GM21737 (cell line): Measurements from ENCODE around the gene PAPPA.

Experiments used
- ATAC-seq: cut with Tn5 transposase; IDR thresholded peaks from one replicate; pipeline ENCODE4 v1.9.1; 2021; ENCODE audit warnings: mild to moderate bottlenecking, moderate library complexity; ENCODE audit not compliant: unreplicated experiment

PAPPA gene

DNA sequence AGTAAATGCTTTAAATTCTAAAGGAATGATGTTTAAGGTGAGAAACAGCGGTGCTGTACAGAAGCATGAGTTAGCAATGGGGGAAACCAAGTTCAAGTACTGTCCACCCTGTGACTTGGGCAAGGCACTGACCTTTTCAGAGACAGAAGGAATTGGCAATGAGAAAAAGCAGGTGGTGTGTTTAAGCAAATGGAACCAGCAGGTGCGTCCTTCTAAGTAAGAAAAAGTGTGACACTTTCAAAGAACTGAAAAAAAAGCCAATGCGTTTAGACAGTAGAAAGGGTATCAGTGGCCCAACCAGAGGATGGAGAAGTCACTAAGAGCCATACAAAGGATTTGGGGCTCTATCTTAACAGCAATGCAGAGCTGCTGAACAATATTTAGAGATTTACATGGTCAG is 250.6 kb downstream of the PAPPA start:
- no peak for ATAC-seq

DNA sequence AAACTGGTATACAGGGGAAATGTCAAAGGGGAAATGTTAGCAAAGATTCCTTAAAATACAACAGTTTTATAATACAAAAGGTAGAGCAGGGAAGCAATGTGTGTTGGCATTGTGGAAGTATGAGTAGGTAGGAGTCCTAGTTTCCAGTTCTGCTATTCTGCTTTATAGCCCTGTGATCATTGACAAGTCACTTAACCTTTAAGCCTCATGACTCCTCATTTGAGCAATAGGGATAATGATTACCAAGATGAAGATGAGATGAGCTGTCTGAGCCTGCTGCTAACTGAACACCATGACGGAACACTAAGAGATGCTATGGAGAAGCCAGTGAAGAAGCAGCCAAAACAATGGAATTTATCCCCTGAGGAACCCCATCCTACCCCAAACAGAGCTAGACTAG is 251.7 kb downstream of the PAPPA start:
- no peak for ATAC-seq

DNA sequence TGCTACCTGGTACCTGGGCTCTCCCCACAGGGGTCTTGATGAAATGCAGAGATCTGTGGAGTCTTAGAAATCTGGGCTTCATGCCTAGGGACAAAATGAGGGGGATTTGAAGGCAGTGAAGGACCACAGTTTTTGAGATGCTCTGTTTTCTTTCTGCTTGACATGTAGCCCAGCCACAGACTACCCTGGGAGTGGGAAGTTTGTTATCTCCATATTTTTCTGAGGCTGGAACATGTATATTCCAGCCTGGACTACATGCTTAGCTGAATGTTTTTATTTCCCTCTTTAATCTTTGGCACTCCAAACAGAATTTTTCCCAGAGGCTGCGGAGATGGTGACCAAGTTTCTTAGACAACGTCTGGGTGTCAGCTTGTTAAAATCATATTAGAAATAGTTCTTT is 252.9 kb downstream of the PAPPA start:
- no peak for ATAC-seq

DNA sequence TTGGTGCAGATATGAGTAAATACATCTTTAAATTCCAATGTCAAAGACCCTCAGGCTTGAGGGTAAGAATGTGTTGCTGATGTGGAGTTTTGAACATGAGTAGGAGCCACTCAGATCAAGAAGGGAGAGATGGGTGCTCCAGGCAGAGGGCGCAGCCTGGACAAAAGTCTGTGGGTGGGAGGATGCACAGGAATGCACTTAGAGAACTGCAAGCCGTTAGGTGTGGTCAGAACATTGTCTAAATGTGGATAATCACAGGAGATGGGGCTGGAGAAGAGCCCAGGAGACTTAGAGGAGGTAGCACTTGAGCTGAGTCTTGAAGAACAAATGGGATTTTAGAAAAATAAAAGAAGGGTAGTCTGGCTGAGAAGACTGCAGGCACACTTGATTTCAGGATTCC is 255.5 kb downstream of the PAPPA start:
- ATAC-seq: no peak

DNA sequence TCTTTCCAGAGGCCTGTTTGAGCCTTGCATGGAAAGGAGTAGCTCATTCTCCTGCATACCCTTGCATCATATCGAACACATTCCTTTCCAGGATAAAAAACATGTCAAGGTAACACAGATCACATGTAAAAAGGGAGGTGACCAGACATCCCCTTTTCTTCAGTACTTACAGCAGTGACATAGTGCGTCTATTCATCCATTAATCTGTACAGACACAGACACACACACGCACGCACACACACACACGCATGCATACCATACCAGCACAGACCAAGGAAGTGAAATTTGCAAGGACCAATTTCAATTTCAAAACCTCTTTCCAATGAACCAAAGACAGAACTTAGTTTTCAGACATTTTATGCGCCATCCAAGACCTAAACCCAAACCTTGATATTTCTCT is 256.0 kb downstream of the PAPPA start:
- ATAC-seq: no peak

DNA sequence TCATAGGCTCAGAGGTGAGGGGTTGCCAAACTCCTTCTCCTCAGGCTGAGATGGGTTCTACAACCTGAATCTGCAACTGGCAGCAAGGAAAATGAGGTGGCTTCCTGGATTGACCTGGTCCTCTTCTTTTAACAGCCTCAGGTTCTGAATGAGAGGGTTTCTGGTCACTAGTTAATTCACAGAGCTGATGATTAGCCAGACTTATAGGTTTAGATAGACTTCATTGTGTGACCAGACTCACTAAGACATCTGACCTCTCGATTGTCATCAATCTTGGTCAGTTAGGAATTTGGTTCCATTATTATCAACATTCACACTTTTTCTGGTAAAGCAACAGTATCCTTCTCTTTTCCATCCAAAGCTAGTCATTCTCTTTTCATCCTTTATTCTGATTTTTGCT is 257.9 kb downstream of the PAPPA start:
- ATAC-seq: no peak

DNA sequence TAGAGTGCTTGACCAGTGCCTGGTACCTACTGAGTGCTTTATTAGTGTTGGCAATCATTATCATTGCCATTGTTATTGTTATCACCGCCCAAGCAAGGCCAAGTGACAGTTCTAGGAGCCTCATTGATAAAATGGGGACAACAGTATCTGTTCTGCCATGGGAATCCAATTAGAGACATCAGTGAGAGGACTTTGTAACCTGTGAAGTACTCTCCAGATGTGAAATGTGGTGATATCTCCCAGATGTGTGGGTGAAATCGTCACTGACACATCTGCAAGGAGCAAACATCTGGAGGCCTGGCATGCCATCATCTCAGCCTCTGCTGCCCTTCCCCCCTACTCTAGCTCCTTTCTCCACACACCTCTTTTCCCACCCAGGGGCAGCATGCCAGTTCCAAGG is 260.8 kb downstream of the PAPPA start:
- no peak for ATAC-seq

DNA sequence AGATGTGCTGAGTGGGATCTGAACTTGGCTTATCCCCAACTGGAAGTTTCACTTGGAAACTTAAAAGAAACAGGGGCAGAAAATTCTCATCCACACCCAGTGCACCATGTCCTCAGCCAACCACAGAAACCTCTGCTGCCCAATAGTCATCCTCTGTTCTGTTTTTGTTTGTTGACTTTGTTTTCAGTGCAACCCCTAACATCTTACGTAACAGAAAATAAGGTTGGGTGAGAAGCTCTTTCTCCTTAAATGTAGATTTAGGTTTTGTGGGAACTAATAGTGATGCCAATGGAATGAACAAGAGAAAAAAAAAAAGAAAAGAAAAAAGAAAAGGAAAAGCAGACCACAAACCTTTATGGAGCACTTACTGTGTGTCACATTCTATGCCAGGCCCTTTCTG is 262.8 kb downstream of the PAPPA start:
- ATAC-seq: no peak

DNA sequence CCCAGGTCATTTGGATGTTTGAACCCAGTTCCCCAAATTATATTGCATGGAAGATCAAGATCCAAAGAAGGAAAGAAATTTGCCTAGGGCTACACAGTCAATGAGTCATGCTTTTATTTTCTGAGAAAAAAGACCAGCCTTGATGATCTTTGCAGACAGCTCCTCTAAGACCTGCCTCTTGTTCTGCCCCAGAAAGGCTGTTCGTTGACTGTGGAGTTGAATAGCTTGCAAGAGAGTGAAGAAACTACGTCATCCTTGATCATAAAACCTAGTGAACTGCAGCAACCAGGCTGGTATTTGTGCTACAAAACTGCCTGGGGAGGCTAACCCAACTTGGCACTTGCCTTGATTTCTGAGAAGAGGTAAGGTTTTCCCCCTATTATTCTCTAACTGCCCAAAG is 263.9 kb downstream of the PAPPA start:
- no peak for ATAC-seq

DNA sequence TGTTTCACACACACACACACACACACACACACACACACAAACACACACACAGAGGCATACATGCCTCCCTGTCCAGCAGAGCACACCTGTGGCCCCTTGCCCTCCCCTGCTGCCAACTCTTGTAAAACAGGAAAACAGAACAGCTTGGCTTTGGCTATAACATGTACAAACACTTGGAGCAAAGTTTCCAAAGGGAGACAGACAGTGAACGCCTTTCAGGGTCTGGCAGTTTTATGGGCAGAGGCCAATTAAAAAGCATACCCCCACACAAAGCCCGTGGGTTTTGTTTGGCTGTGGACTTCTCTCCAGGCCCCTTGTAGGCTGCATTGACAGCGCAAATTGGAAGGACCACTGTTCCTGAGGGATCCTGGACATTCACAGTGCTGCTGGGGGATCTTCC is 265.6 kb downstream of the PAPPA start:
- ATAC-seq: no peak

DNA sequence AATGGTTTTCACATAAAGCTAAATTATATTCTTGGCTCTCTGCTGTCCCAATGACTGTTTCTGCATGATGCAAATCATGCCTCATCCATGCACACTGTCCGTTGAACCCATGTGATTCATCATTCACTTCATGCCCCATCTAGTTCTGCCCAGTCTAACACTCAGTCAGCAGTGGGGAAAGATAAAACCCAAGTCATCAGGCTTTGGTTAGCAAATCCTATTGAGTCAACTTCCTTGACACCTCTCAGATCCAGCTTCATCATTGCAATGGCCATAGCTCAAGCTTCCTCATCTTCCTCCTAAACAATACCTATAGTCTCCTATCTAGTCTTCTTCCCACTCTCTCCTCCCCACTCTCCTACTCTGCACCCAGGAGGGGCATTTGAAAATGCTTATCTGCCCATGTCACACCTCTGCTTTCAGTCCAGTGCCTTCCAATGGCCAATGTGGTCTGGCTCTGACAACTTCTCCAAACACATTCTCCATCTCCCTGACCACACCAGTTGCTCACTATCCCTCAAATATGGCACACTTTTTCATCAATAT is 267.5 kb downstream of the PAPPA start:
- no peak for ATAC-seq

DNA sequence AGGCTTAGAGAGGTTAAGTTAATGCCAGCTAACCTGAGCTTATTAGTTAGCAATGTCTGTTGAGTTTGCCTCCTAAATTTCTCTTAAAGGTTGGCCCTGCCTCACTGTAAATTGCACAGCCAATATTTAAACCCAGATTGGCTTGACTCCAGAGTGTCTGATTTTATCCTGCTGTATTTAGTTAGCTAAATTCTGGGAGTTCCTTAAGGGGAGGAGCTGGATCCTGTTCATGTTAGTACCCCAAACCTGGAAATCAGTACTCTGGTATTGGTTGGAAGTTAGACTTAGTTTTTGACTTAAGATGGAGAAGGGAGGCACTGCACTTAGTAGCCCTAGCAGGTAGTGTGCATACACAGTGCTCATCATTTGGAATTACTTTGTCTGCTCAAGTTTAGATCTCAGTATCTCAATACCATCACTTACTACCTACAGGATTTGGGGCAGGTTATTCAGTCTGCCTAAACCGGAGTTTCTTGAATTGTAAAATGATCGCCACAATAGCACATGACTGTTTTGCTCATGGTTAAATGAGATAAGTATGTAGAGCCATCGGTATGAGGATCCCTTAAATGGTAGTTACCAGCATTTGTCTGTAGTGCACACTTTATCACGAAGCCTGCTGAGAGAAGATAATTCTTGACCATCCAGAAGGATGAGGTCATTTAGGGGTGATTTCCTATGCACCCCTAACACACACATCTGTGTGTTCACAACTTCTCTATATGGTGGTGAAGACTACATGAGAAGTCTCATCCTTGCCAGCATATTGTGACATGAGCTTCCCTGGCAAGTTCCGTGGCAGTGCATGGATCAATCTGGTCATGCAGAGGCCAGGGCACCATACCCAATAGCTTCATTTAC is 268.8 kb downstream of the PAPPA start:
- ATAC-seq: no peak

DNA sequence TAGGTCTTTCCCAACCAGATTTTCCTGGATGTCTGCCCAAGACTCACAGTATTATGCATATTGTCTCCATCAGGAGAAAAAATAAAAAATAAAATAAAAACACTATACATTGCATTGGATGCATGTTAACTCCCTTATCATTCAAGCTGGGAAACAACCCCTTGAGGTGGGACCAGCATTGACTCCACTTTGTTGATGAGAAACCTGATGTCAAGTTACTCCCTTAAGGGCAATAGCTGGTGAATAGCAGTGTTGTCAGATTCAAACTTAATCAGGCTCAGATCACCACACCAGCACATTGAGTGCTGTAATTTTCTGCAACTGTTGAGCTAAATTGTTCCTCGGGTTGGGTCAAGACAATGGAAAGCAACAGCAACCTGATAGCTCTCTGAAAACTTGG is 269.6 kb downstream of the PAPPA start:
- no peak for ATAC-seq

DNA sequence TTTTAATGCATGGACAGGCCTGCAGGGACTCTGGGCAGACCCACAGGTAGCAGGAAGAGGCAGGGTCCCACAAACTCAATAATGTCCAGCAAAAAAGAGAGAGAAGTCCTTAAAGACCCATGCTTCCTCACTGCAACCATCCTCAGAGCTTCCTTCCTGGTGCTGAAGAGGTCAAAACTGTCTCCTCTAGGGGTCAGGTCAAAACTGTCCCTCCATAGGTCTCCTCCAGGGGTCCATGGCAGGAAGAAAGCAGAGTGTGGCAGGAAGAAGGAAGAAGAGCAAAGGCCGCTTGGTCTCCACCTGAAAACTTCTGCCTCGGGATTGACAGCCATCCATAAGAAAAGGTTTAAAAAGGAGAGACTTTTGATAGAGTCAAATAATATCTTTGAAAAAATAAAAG is 271.7 kb downstream of the PAPPA start:
- ATAC-seq: no peak

DNA sequence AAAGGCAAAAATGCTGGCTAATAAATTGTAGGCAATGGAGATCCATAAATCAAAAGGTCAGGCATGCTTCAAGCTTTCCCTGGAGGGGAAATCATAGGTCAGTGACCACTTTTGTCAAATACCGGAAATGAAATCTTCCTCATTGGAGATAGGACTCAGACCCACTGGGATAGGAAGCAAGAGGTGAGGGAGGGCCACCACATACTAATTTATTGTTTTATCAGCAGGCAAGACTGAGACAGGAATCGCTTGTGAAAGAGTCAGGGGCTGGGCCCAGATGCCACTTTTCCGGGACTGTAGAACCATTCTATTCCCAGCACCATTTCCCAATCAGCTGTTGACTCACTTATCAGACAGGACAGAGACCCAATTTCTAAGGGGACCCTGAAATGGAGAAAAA is 277.3 kb downstream of the PAPPA start:
- no peak for ATAC-seq

DNA sequence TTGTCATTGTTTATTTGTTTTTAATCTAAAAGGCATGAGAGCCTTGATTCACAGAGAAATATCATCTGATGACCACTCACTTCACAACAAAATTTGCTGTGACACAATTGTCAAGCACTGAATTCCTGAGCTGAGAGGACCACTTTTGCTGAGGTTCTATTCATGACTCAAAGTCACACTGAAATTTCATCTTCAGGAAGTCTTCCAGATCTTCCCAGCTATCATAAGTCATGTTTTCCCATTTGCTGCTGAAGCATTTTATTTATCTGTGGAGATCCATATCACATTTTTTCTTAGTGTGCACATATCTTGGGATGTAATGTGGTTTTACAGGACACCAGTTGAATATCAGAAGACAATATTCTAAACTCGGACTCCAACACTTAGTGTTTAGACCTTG is 278.5 kb downstream of the PAPPA start:
- ATAC-seq: no peak

DNA sequence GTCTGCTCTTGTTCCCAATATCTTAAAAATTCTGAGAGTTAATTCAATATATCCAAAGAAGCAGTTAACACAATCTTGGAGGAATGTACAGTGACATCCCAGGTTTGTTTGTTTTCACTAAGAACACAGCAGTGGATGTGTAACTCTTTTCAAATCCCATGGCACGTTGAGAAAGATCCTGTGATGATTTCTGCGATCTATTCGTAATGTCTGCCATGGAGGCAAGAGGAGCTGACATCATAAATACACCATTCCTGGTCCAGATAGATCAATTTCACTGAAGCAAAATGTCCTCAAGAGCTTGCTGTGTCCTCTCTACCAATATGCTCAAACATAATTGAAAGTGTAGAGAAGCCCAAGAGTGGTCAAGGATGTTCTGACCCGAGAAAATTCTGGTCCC is 280.7 kb downstream of the PAPPA start:
- ATAC-seq: no peak

DNA sequence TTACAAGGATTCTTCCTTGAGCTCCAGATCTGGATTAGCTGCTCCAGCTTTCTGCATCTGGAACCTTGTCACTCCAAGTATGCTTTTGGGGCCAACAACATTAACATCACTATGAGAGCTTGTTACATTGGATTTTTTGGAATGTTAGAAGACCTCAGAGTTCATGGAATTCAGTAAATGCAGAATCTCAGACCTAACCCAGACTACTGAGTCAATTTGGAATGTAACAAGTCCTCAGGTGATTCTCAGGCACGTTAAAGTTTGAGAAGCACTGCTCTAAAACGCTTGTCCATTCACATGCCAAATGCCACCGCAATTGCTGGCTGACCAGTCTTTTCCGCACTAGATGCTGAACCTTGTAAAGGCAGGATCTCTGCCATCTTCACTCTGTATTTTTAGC is 282.1 kb downstream of the PAPPA start:
- ATAC-seq: no peak

DNA sequence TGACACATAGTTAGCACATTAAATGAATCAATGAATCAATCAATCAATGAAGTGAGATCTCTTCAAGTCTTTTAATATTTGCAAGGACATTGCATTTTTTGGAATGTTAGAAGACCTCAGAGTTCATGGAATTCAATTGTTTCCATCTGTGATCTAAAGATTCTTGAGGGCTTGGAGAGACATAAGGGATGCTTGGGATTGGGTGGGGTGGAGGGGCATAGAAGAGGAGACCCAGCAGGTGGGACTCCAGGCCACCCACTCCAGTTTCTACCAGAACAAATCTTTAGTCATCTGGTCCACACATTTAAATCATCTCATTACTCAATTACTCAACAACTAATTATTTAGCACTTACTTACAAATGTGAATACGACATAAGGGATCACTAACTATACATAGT is 282.5 kb downstream of the PAPPA start:
- ATAC-seq: no peak

DNA sequence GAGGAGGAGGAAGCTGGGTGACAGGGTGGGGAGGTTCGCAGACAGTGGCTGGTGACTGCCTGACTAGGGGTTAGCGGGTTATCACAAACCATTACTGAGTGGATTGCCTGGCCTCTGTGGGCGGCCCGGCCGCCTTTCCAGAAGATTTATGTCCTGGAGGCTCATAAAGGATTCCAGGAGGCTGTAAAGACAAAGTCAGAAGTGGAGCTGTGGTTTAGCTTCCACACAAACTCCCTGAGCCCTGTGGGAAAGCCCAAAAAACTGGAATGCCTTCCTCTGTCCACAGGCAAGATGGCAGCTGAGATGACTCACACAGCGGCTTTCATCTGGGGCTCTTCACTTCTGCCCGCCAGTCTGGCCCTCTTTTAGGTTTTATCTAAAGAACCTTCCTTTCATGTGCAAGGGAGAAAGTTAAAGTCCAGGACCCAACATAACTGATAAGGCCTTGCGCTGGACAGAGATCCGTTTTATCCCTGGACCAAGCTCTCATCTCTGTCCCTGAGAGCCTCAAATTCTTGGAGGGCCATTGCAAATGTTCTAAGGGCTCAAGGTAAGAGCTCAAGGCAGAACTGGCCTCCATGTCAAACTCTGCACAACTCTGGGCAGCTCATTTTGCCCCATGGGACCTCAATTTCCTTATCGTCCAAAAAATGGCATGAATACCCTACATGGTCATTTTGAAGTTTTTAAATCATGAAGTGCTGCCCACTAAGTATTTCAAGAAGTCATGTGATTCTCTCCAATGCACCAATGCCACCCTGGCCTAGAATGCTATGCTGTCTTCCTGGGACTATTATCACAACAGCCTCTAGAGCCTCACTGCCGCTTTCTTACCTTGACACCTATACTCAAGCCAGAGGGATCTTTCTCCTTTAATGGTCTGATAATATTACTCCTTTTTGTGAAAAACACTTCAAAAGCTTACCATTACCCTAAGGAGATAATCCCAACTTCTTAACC is 284.1 kb downstream of the PAPPA start:
- no peak for ATAC-seq

DNA sequence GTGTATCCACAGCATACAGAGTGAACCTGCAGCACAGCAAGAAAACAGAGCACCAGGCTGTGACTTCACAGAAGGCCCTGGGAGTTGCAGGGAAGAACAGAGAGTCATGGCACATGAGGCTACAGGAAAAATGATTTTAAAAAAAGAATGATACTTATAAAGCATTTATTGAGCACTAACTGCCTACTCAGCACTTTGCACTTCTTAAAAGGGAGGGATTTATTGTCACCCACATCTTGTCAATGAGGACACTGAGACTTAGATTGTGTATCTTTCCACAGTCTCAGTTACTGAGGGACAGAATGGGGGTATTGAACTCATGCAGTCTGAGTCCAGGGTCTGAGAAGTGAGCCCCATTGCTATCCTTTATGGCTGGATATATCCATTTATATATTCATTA is 288.9 kb downstream of the PAPPA start:
- ATAC-seq: no peak

DNA sequence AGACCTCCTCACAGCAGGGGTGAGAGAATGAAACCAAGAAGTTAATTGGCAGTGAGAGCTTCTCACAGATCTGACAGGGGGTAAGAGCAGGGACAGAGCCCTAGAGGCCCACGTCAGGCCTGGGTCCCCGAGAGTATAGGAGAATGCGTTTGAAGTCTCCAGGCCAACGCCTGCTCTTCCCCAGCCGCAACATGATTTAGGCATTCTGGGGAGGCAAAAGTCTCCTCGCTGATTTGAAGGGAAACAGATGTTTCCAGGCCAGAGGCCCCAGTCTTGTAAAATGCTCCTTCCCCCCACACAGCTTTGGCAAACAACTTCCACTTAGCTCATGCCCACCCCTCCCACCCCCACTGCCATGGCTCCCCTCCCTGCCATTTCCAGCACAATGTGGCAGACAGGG is 294.3 kb downstream of the PAPPA start:
- ATAC-seq: no peak
